C4-2B (cell line): Measurements from ENCODE around the gene FAS.

Experiments used
- ZFX ChIP-seq: fragments of 450-650 bp; IDR thresholded peaks from 2 replicates; pipeline ENCODE4 v1.6.1; 2017
- TF ChIP-seq, protein P1 (sequence below): fragments of 450-650 bp; conservative IDR thresholded peaks from 2 replicates; pipeline ENCODE4 v1.5.1; 2017; ENCODE audit warnings: mild to moderate bottlenecking

DNA sequence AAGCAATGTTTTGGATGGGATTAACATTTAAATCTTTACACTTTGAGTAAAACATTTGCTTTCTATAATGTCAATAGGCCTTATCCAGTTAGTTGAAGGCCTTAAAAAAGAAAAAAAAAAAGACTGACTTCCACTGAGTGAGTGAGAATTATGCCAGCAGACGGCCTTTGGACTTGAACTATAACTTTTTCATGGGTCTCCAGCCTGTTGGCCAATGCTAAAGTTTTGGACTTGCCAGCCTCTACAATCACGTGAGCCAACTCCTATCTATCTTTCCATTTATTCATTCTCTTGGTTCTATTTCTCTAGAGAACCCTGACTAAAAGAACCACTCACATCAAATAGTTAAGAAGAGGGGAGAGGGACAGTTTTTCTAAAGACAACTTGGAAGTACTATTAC lies 2.8 kb upstream of the FAS start:
- TF ChIP-seq, protein P1, sequence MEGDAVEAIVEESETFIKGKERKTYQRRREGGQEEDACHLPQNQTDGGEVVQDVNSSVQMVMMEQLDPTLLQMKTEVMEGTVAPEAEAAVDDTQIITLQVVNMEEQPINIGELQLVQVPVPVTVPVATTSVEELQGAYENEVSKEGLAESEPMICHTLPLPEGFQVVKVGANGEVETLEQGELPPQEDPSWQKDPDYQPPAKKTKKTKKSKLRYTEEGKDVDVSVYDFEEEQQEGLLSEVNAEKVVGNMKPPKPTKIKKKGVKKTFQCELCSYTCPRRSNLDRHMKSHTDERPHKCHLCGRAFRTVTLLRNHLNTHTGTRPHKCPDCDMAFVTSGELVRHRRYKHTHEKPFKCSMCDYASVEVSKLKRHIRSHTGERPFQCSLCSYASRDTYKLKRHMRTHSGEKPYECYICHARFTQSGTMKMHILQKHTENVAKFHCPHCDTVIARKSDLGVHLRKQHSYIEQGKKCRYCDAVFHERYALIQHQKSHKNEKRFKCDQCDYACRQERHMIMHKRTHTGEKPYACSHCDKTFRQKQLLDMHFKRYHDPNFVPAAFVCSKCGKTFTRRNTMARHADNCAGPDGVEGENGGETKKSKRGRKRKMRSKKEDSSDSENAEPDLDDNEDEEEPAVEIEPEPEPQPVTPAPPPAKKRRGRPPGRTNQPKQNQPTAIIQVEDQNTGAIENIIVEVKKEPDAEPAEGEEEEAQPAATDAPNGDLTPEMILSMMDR, result no peak
- no peak for TF ChIP-seq ZFX
